ENCODE results near the gene PLLP.

DNA sequence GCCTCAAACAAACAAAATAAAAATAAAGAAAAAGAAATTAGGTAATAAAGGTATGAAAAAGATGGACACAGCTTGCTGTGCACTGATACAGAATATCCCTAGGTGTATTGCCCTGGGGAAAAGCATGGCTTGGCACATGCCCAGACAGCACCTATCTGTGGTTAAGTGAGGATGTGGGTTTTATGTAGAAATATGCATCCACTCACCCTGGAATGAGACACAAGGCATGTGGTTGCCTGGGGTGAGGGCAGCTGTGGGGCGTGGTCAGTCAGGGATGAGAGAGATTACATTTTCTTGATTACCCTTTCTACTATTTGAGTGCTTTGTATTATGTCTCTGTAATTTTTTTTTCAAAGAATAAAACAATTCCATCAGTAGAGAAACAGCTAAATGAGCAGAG, 6.9 kb downstream of the PLLP start:
- TF ChIP-seq CTCF (optimal IDR thresholded peaks at IDR 0.05 in 1 of 3, IDR thresholded peaks at IDR 0.05 in 1 of 3, conservative IDR thresholded peaks at IDR 0.05 in 1 of 3; ENCODE audit: extremely low read depth in 1 of 3, insufficient read depth in 2 of 3, low read length in 3 of 3) (no peak), EZH2 (IDR thresholded peaks at IDR 0.05; ENCODE audit: low read length) (no peak)
